MM.1S (cell line): Measurements from ENCODE around the gene SIGLEC6.

Experiments
- EZH2 ChIP-seq: fragments of 300-600 bp; sonication (generic); optimal IDR thresholded peaks from 2 replicates; pipeline ENCODE3; 2017; ENCODE audit warnings: low read depth, mild to moderate bottlenecking, antibody characterized with exemption, low read length, mixed read lengths
- TF ChIP-seq, protein P1 (sequence below): fragments of 300-600 bp; sonication (generic); IDR thresholded peaks from 2 replicates; pipeline ENCODE4 v1.5.1; 2016; ENCODE audit warnings: antibody characterized with exemption, low read length, mixed read lengths

DNA sequence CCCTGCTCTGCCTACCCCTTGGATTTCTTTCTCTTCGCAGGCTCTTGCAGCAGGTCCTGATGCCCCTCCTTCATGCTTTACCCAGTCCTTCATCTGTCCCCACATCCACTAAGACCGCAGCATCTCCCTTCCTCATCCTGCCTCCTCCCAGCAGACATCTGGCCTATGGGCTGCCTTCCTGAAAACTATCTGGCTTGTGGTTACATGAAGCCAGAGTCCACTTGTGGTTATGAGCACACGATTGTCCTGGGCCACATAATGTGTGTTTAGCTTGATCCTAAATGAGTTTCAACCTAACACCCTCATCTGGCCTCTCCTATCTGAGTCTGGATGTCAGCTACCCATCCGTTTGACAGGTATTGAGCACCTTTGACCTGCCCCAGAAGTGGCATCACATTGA, 34.1 kb upstream of the SIGLEC6 start:
- TF ChIP-seq, protein P1, sequence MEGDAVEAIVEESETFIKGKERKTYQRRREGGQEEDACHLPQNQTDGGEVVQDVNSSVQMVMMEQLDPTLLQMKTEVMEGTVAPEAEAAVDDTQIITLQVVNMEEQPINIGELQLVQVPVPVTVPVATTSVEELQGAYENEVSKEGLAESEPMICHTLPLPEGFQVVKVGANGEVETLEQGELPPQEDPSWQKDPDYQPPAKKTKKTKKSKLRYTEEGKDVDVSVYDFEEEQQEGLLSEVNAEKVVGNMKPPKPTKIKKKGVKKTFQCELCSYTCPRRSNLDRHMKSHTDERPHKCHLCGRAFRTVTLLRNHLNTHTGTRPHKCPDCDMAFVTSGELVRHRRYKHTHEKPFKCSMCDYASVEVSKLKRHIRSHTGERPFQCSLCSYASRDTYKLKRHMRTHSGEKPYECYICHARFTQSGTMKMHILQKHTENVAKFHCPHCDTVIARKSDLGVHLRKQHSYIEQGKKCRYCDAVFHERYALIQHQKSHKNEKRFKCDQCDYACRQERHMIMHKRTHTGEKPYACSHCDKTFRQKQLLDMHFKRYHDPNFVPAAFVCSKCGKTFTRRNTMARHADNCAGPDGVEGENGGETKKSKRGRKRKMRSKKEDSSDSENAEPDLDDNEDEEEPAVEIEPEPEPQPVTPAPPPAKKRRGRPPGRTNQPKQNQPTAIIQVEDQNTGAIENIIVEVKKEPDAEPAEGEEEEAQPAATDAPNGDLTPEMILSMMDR, result no peak
- TF ChIP-seq EZH2, result no peak
